ENCODE measurements around the gene FBXW7. TPM values are rescaled to one million over a fixed set of nuclear protein-coding genes. Genes with fewer than 3 reads are reported as not detected.

The FBXW7 gene
- total RNA-seq, 1 experiment from 2014 or later: 23.0 TPM

- no peak for TF ChIP-seq PRDM15 (CRISPR knock-in tag; IDR thresholded peaks at IDR 0.05)
- TF ChIP-seq KAT7 (CRISPR knock-in tag; IDR thresholded peaks at IDR 0.05; ENCODE audit: borderline replicate concordance): no peak
- TF ChIP-seq IRF2 (CRISPR knock-in tag; IDR thresholded peaks at IDR 0.05; ENCODE audit: borderline replicate concordance, low read depth): no peak
- no peak for TF ChIP-seq EMX1 (CRISPR knock-in tag; IDR thresholded peaks at IDR 0.05)
- TF ChIP-seq ATF2 (CRISPR knock-in tag; IDR thresholded peaks at IDR 0.05; ENCODE audit: borderline replicate concordance, low read depth): no peak
- TF ChIP-seq ZNF121 (CRISPR knock-in tag; IDR thresholded peaks at IDR 0.05): no peak
- TF ChIP-seq ZNF416 (CRISPR knock-in tag; IDR thresholded peaks at IDR 0.05): no peak
These were observed 241.1 kb downstream of the FBXW7 start (continued) for GRCh38 chr4:152294765-152295164.

GRCh38 chr4:152294331-152294730, 241.6 kb downstream of the FBXW7 start:
- TF ChIP-seq OVOL2 (CRISPR knock-in tag; IDR thresholded peaks at IDR 0.05; ENCODE audit: borderline replicate concordance) (no peak), IRF1 (CRISPR knock-in tag; IDR thresholded peaks at IDR 0.05) (no peak), SMAD3 (CRISPR knock-in tag; IDR thresholded peaks at IDR 0.05; ENCODE audit: borderline replicate concordance) (no peak), HMGXB4 (CRISPR knock-in tag; IDR thresholded peaks at IDR 0.05) (no peak), ZNF263 (CRISPR knock-in tag; IDR thresholded peaks at IDR 0.05; ENCODE audit: low read depth) (no peak), HMGA2 (CRISPR knock-in tag; IDR thresholded peaks at IDR 0.05) (no peak), E2F4 (CRISPR knock-in tag; IDR thresholded peaks at IDR 0.05; ENCODE audit: borderline replicate concordance, low read depth) (no peak), SP1 (CRISPR knock-in tag; conservative IDR thresholded peaks at IDR 0.05) (no peak), ESRRA (CRISPR knock-in tag; IDR thresholded peaks at IDR 0.05; ENCODE audit: borderline replicate concordance) (no peak), TCF7 (CRISPR knock-in tag; IDR thresholded peaks at IDR 0.05; ENCODE audit: low read depth) (no peak), ATF6 (CRISPR knock-in tag; IDR thresholded peaks at IDR 0.05) (no peak), RELA (CRISPR knock-in tag; IDR thresholded peaks at IDR 0.05; ENCODE audit: borderline replicate concordance) (no peak), ZNF138 (CRISPR knock-in tag; conservative IDR thresholded peaks at IDR 0.05) (no peak), NR1H2 (CRISPR knock-in tag; IDR thresholded peaks at IDR 0.05) (no peak)
- no peaks in the 10 kb centered on the region for H3K36me3 Mint-ChIP-seq
- ChIA-PET POLR2A (no interaction called here), CTCF (no interaction called here)
- no peak for ATAC-seq
- DNase-seq (ENCODE audit: low spot score): no peak
- H3K4me3 Mint-ChIP-seq: no peak overlapping the region
- H3K27ac Mint-ChIP-seq: no peak overlapping the region
- no peaks in the 10 kb centered on the region for H3K27me3 Mint-ChIP-seq (ENCODE audit: low read depth)
- H3K4me1 Mint-ChIP-seq: peaks cover 18% of the 10 kb centered on the region
- H3K9me3 Mint-ChIP-seq: no peaks in the 10 kb centered on the region

All from WTC11 (cell line).